ENCODE results near the gene LHFPL2.

GRCh38 chr5:78613756-78614155, 34.8 kb downstream of the LHFPL2 start:
- TF ChIP-seq POLR2A (IDR thresholded peaks at IDR 0.05): no peak
- no peak for TF ChIP-seq CTCF (IDR thresholded peaks at IDR 0.05)

Measured in esophagus squamous epithelium (tissue), 4 donors.